Activated naive CD8-positive, alpha-beta T cell (primary cell): ENCODE measurements around the gene APOO.
"Not testable (repeated sequence)": the region's sequence is repeated elsewhere in the genome, so short reads cannot be mapped to it uniquely, and the experiment has no call there.

Source experiments
- H3K27ac Mint-ChIP-seq: one replicate; pipeline ENCODE4 v1.8.0; 2021; ENCODE audit warnings: mixed read lengths
- H3K27me3 Mint-ChIP-seq: one replicate; pipeline ENCODE4 v1.8.0; 2021; ENCODE audit warnings: mixed read lengths
- H3K36me3 Mint-ChIP-seq: one replicate; pipeline ENCODE4 v1.8.0; 2021; ENCODE audit warnings: mixed read lengths
- H3K4me1 Mint-ChIP-seq: one replicate; pipeline ENCODE4 v1.8.0; 2021; ENCODE audit warnings: low read depth, mixed read lengths
- H3K4me3 Mint-ChIP-seq: one replicate; pipeline ENCODE4 v1.8.0; 2021; ENCODE audit warnings: mild to moderate bottlenecking, mixed read lengths
- H3K9me3 Mint-ChIP-seq: one replicate; pipeline ENCODE4 v1.8.0; 2021; ENCODE audit warnings: low read depth, mixed read lengths

The APOO gene

GRCh38 chrX:23888887-23889501, 18.7 kb downstream of the APOO start:
- Mint-ChIP-seq H3K4me1 (peaks cover 8% of the 10 kb centered on the region), H3K9me3 (no peaks in the 10 kb centered on the region), H3K4me3 (no peak overlapping the region)

DNA sequence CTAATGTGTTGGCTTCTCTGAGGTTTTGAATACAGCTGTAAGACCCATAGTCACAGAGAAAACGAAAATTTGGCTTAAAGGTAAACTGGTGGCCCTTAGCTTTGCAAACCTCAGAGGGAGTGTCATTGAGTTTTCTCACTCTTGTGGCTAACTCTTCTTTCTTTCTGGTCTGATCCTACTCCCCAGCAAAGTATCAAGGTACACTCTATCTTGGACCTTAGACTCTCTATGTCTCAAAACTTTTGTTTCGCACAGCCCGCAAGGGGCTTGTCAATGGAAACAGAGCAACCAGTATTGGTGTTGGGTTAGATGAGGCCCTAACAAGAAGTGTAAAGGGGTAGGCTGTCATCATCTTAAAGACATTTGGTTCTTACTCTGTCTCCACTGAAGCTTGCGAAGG, 19.8 kb downstream of the APOO start:
- H3K9me3 Mint-ChIP-seq: no peaks in the 10 kb centered on the region
- H3K27me3 Mint-ChIP-seq: no peaks in the 10 kb centered on the region
- H3K4me3 Mint-ChIP-seq: no peak overlapping the region
- H3K36me3 Mint-ChIP-seq: peaks cover 5% of the 10 kb centered on the region
- H3K27ac Mint-ChIP-seq: no peak overlapping the region
- peaks cover 11% of the 10 kb centered on the region for H3K4me1 Mint-ChIP-seq

More at GRCh38 chrX:23888887-23889501, 18.7 kb downstream of the APOO start:
- Mint-ChIP-seq H3K27me3 (no peaks in the 10 kb centered on the region), H3K36me3 (peaks cover 5% of the 10 kb centered on the region), H3K27ac (no peak overlapping the region)

DNA sequence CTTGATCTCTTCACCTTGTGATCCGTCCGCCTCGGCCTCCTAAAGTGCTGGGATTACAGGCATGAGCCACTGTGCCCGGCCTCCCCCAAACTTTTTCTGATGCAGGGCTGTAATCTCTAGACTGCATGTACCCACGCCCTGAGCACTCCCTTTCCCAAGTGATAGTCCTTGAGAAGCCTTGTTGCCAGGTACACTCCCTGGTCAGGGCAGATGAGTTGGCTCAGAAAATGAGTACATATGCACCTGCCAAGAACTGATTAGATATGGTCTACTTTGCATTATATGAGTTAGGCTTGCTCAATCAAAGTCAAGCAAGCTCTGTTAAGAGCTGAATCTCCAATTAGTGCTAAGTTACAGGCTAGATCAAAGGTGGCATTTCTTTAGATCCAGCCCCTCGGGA, 20.3 kb downstream of the APOO start:
- Mint-ChIP-seq H3K9me3 (no peaks in the 10 kb centered on the region), H3K27me3 (no peaks in the 10 kb centered on the region), H3K27ac (no peak overlapping the region), H3K4me1 (peaks cover 11% of the 10 kb centered on the region), H3K4me3 (no peak overlapping the region), H3K36me3 (peaks cover 5% of the 10 kb centered on the region)

GRCh38 chrX:23885803-23886202, 21.9 kb downstream of the APOO start:
- Mint-ChIP-seq H3K27ac (no peak overlapping the region), H3K36me3 (peaks cover 2% of the 10 kb centered on the region)

DNA sequence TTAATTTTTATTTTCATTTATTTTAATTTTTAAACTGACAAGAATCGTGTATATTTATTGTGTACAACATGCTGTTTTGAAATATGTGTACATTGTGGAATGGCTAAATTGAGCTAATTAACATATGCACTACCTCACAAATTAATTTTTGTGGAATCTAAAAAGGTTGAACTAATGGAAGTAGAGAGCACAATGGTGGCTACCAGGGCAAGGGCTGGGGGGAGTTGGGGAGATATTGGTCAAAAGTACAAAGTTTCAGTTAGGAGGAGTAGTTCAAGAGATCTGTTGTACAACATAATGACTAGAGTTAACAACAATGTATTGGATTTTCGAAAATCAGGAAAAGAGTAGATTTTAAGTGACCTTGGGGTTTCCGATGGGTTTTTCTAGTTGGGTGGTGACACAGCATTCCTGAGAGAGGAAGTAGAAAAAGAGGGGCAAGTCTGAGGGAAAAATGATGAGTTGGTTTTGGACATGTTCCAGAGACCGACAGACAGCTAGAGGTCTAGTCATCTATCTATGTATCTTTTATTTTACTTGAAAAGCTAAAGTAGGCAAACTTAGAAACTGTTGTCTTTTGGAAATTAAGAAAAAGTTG, 23.2 kb downstream of the APOO start:
- no peak overlapping the region for H3K4me3 Mint-ChIP-seq
- H3K36me3 Mint-ChIP-seq: peaks cover 2% of the 10 kb centered on the region
- peaks cover 11% of the 10 kb centered on the region for H3K4me1 Mint-ChIP-seq
- no peaks in the 10 kb centered on the region for H3K9me3 Mint-ChIP-seq
- H3K27ac Mint-ChIP-seq: no peak overlapping the region
- no peaks in the 10 kb centered on the region for H3K27me3 Mint-ChIP-seq

More at GRCh38 chrX:23885803-23886202, 21.9 kb downstream of the APOO start:
- Mint-ChIP-seq H3K4me1 (peaks cover 11% of the 10 kb centered on the region), H3K27me3 (no peaks in the 10 kb centered on the region), H3K9me3 (no peaks in the 10 kb centered on the region), H3K4me3 (no peak overlapping the region)

DNA sequence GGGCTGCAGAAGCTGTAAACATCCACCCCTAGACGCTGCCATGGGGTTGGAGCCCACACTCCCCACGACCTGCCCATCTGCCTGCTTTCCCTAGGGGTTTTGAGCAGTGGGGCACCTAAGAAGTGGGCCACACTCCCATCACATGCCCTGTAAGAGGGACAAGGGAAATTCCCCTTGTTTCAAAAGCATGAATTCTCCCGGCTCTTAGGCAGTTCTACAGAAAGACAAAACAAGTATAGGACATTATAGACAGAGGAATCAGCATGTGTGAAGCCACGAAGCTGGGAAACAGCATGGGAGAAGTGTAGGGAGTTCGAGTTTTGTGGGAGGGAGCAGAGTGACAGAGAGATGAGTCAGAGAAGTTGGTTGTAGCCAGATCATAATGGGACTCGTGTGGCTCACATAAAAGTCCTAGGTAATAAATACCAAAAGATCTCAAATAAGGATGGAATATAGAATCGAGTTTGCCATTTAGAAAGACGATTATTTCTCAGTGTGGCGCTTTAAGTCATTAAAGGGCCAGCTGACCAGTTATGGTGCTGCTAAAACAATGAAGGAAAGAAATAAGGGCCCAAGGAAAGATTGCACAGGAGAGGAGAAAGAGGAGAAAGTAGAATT, 23.9 kb downstream of the APOO start:
- H3K27me3 Mint-ChIP-seq: no peaks in the 10 kb centered on the region
- H3K4me3 Mint-ChIP-seq: no peak overlapping the region
- H3K36me3 Mint-ChIP-seq: peaks cover 2% of the 10 kb centered on the region
- no peaks in the 10 kb centered on the region for H3K9me3 Mint-ChIP-seq
- peaks cover 11% of the 10 kb centered on the region for H3K4me1 Mint-ChIP-seq
- H3K27ac Mint-ChIP-seq: no peak overlapping the region

DNA sequence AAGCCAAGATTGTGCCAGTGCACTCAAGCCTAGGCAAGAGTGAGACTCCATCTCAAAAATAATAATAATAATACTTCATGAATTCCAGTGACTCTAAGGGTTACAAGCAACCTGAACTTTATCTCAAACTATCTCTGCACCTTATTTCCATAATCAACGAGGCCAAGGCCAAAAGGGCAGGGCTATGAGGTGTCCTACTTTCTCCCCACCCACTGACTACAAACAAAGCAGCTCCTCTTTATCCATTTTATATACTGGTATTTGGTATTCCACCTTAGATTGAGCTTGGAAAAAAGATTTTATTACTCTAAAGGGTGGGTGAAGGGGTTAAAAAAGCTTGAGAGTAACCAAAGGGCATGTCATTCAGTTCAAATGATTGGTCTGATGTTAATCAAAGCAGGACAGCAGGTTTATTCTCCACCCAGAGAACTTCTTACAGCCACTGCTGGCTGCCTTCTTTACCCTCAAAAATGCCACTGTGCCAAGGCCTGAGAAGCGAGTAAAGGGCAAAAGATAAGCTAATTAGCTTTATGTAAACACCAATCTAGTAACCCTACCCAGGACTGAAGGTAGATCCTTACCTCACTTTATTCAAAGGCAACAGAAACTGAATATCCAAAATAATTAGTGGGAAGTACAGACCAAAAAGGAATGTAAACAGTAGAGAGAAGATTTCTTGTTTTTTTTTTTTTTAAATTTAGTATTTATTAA, 28.2 kb downstream of the APOO start:
- Mint-ChIP-seq H3K27ac (no peak overlapping the region), H3K9me3 (no peaks in the 10 kb centered on the region), H3K4me3 (no peak overlapping the region), H3K36me3 (peaks cover under 1% of the 10 kb centered on the region), H3K4me1 (peaks cover 8% of the 10 kb centered on the region), H3K27me3 (no peaks in the 10 kb centered on the region)

DNA sequence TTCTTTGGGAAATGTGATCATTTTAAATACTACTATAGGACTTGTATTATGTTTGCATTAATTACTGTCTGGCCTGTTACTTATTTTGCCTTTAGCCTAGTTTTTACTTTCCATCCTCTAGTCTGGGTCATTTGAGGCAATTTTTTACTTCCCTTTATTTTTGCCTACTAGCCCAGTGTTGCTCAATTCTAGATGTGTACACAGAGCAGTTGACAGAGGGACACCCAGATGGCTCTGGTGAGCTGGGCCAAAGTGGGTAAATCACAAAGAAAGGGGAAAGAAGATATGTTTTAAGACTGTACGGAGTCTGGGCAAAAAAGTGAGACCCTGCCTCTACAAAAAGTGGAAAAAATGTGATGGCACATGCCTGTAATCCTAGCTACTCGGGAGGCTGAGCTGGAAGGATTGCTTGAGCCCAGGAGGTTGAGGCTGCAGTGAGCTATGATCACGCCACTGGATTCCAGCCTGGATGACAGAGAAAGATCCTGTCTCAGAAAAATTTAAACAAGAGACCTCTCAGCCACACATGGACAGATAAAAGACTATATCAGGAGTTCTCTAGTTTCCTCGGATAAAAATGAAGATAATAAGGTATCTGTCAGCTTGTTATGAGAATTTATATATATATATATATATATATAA, 35.7 kb downstream of the APOO start:
- Mint-ChIP-seq H3K36me3 (peaks cover 6% of the 10 kb centered on the region), H3K27ac (no peak overlapping the region)

GRCh38 chrX:23870041-23870440, 37.7 kb downstream of the APOO start:
- Mint-ChIP-seq H3K27me3 (no peaks in the 10 kb centered on the region), H3K9me3 (no peaks in the 10 kb centered on the region), H3K36me3 (peaks cover 8% of the 10 kb centered on the region), H3K4me1 (no peaks in the 10 kb centered on the region), H3K27ac (no peak overlapping the region), H3K4me3 (no peak overlapping the region)

More for the DNA sequence above, 35.7 kb downstream of the APOO start:
- no peaks in the 10 kb centered on the region for H3K4me1 Mint-ChIP-seq
- no peak overlapping the region for H3K4me3 Mint-ChIP-seq
- H3K9me3 Mint-ChIP-seq: no peaks in the 10 kb centered on the region
- no peaks in the 10 kb centered on the region for H3K27me3 Mint-ChIP-seq

GRCh38 chrX:23864742-23865326, 42.9 kb downstream of the APOO start:
- Mint-ChIP-seq H3K4me1 (peaks cover 1% of the 10 kb centered on the region), H3K4me3 (no peak overlapping the region), H3K27me3 (no peaks in the 10 kb centered on the region), H3K36me3 (peaks cover 7% of the 10 kb centered on the region), H3K9me3 (no peaks in the 10 kb centered on the region), H3K27ac (no peak overlapping the region)

DNA sequence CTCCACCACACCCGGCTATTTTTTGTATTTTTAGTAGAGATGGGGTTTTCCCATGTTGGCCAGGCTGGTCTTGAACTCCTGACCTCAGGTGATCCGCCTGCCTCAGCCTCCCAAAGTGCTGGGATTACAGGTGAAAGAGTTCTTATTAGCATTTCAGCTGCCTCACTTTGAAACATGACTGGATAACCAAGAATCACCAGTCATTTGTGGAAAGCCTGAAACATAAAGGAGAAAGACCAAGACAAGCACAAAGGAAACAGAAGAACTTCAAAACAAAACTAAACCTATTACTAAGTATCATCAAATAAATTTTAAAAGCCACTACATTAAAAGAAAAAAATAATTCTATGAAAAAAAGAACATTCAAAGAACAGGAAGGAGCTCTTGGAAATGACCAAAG, 45.8 kb downstream of the APOO start:
- H3K9me3 Mint-ChIP-seq, H3K4me1 Mint-ChIP-seq, H3K27me3 Mint-ChIP-seq, H3K4me3 Mint-ChIP-seq, H3K36me3 Mint-ChIP-seq, H3K27ac Mint-ChIP-seq: not testable (repeated sequence)

- H3K27me3 Mint-ChIP-seq: no peaks in the 10 kb centered on the region
- H3K27ac Mint-ChIP-seq: no peak overlapping the region
- H3K4me1 Mint-ChIP-seq: peaks cover 1% of the 10 kb centered on the region
- H3K4me3 Mint-ChIP-seq: no peak overlapping the region
- no peaks in the 10 kb centered on the region for H3K9me3 Mint-ChIP-seq
- H3K36me3 Mint-ChIP-seq: peaks cover 7% of the 10 kb centered on the region
Observed at GRCh38 chrX:23861215-23861896, 46.4 kb downstream of the APOO start.

DNA sequence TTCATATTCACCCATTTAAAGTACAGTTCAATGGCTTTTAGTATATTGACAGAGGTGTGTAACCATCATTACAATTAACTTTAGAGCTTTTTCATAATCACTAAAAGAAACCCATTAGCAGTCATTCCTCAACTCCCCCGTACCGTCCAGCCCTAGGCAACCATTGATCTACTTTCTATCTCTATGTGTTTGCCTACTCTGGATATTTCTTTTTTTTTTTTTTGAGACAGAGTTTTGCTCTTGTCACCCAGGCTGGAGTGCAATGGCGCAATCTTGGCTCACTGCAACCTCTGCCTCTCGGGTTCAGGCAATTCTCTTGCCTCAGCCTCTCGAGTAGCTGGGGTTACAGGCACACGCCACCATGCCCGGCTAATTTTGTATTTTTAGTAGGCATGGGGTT, 48.5 kb downstream of the APOO start:
- H3K27ac Mint-ChIP-seq, H3K9me3 Mint-ChIP-seq, H3K4me3 Mint-ChIP-seq, H3K36me3 Mint-ChIP-seq, H3K4me1 Mint-ChIP-seq, H3K27me3 Mint-ChIP-seq: not testable (repeated sequence)

GRCh38 chrX:23857935-23858334, 49.8 kb downstream of the APOO start:
- Mint-ChIP-seq H3K27me3 (no peaks in the 10 kb centered on the region), H3K4me1 (no peaks in the 10 kb centered on the region), H3K27ac (no peak overlapping the region), H3K36me3 (no peaks in the 10 kb centered on the region), H3K4me3 (no peak overlapping the region), H3K9me3 (no peaks in the 10 kb centered on the region)
